Stimulated activated CD8-positive, alpha-beta memory T cell treated with anti-CD3 and anti-CD28 coated beads, Interleukin-7, amount 100 ng/mL, for 1 hour (primary cell): Measurements from ENCODE around the gene KCNN3.

ENCODE experiments used
- DNase-seq, 2 donors: peaks; one replicate each; pipeline ENCODE4 v3.0.0-alpha.2; 2020; ENCODE audit warnings: low read depth in 2 of 2

The KCNN3 gene

DNA sequence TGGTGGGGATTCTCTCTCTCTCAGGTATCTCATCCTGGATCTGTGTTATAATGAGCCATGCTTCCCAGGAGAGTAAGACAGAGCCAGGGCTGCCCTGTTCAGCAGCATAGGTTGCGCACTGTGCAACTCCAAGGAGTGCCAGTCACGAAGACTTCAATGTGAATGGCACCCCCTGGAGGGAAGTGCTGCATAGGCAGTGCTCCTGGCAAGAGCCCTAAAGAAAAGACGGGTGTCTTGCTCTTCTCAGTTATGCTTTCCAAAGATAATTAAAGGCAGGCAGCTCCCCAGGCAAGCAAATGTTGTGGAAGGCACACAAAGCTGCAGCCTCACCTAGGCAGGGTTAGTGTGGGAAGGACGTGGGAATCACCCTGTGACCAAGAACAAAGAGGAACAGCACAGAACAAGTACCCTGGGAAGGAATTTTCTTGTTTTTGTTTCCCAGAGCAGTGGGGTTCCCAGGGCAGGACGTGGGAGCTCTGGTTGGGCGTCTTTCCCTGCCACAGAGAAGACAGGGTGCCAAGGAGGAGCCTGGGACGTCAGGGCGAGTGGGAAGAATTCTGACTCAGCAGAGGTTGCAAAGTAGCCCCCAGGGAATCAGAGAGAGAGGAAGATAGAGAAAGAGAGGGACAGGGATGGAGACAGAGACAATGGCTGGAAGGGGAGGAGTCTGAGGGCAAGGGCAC, 120.9 kb downstream of the KCNN3 start:
- no peak for DNase-seq

GRCh38 chr1:154748405-154748775, 121.7 kb downstream of the KCNN3 start:
- no peak for DNase-seq

DNA sequence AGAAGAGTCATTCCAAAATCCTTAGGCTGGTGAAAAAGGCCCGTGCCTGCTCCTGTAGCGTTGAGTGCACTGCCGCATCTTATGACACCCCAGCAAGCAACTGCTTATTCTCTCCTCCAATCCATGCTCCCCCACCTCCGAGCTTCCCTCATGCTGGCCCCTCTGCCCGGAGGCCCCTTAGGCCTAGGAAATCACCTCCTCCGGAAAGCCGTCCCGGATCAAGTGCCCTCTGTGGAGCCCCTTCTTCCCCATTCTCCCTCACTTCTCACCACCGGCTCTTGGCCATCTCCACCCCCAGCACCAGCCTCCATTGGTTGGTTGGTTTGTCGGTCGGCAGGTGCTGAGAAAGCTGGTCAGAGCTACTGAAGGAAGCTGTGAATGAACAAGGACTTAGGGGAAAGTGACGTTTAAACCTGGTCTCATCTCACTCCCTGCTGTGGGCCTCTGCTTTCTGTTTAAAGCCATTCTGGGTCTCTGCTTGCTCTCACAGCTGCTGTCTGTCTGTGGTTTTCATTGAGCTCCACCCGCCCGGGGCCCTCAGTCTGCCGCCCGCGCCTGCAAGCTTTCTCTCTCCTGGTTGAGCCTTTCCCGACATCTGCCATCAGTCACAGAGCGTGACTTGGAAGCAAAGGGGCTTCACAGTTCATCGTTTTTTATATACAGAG, 122.2 kb downstream of the KCNN3 start:
- DNase-seq = no peak

- no peak for DNase-seq
Observed at GRCh38 chr1:154747380-154747739, 122.7 kb downstream of the KCNN3 start.

GRCh38 chr1:154746622-154747299, 123.3 kb downstream of the KCNN3 start:
- DNase-seq = no peak

GRCh38 chr1:154745750-154746425, 124.2 kb downstream of the KCNN3 start:
- no peak for DNase-seq

DNA sequence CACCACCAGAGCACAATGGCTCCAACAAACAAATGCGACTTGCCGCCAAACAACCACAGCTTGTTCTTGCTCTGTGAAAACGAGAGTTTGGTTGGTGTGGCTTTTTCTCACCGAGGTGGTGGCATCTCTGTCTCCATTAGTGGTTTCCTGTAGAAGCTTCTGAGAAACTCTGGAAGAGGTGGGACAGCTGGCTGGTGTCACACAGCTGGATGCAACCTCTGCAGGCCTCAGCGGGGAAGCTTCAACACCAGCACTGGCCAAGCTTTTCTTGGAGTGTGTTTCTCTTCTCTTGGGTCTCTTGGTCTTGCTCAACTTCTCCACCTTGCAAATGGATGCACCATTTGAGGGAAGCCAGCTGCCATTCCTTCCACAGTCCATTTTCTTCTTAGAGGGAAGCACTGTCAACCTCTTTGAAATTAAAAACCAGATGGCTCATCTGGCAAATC, 124.8 kb downstream of the KCNN3 start:
- DNase-seq = no peak

GRCh38 chr1:154744352-154745035, 125.6 kb downstream of the KCNN3 start:
- DNase-seq = no peak

DNA sequence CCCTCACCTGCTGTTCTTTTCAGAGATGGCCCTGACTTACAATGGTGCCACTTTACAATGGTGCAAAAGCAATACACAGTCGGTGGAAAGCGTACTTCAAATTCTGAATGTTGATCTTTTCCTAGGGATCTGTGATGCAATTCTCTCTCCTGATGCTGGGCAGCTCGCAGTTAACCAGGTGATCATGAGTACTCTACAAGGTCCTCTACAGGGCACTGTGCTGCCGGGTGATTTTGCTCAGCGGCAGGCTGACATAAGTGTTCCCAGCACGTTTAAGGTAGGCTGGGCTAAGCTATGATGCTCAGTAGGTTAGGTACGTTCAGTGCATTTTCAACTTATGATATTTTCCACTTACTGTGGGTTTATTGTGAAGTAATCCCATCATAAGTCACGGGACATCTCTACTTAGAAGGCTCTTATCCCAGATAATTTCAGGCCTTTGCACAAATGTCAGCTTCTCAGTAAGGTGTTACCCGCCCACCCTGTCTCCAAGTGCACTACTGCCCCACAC, 126.5 kb downstream of the KCNN3 start:
- DNase-seq = no peak

- DNase-seq = no peak
Observed at GRCh38 chr1:154742606-154743005, 127.5 kb downstream of the KCNN3 start.

DNA sequence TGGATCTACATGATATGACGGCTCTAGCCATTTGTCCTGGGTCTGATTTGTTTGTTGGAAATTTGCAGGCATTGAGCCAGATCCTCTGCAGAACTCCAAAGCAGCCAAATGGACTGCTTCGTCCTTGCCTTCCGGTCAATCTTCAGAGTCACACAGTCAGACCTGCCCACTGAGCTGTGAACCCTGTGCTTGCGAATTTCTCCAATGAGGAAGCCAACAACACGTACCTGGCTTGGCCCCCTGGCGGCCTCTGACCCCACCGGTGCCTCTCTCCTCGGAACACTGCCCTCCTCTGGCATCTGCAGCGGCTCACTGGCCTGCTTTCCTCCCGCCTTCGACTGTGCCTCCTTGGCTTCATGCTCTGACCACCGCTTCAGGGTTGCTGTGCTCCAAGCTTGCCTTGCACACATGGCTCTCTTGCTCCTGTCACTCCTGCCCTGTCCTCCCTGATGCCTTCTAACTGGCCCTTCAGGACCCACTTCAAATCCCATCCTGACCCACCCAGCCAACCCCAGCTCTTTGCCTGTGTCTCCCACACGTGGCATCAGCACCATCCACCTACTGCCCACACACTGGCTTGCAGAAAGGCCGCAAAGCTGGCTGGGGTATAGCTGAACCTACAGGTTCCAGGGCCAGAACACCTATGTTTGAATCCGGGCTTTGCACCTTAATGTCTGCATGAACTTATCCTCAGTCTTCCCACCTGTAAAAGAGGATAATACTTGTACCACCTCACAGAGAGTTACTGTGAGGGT, 128.2 kb downstream of the KCNN3 start:
- no peak for DNase-seq

- no peak for DNase-seq
Observed at GRCh38 chr1:154741327-154741726, 128.8 kb downstream of the KCNN3 start.

GRCh38 chr1:154739654-154740053, 130.4 kb downstream of the KCNN3 start:
- DNase-seq = no peak

DNA sequence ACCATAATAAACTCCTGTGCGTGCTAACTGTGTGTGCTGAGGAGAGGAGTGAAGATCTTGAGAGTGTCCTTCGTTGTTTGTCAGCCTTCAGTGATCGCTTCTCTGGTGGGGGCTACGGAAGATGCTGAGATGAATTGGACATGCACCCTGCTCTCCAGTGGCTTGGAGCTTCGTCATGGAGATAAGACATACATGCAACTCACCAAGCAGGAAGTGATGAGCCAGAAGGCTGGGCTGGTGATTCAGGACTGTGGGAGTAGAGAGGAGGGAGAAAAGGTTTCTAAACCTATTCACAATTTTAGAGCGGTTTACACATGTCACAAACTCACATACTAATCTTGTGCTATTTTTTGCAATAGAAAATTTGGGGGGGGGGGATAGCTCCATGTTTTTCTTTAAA, 133.2 kb downstream of the KCNN3 start:
- no peak for DNase-seq

- no peak for DNase-seq
Observed at GRCh38 chr1:154735804-154736168, 134.3 kb downstream of the KCNN3 start.

- DNase-seq = no peak
Observed at GRCh38 chr1:154735061-154735803, 134.8 kb downstream of the KCNN3 start.

- DNase-seq = no peak
Observed at GRCh38 chr1:154733621-154734020, 136.5 kb downstream of the KCNN3 start.

DNA sequence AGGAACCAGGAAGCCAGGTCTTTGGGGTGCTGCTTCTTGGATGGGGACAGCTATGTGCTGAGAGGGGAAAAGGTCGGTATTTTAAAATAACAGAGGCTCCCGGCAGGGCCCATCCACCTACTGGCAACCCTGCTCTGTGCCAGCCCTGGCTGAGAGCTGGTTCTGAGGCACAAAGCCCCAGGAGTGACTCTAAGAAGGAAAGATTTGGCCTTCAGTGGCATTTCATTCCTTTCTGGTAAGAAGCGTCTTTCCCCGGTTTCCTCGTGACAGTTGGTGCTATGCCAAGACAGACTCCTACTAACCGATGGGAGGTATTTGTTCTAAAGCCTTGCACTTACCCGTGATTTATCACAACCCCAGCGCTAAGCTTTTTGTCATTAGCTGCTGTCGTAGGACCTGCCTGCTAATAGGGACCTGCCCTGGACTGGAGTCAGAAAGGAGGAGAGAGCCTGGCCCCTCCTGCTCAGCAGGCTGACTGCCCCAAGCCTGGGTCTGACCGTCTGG, 139.0 kb downstream of the KCNN3 start:
- no peak for DNase-seq

DNA sequence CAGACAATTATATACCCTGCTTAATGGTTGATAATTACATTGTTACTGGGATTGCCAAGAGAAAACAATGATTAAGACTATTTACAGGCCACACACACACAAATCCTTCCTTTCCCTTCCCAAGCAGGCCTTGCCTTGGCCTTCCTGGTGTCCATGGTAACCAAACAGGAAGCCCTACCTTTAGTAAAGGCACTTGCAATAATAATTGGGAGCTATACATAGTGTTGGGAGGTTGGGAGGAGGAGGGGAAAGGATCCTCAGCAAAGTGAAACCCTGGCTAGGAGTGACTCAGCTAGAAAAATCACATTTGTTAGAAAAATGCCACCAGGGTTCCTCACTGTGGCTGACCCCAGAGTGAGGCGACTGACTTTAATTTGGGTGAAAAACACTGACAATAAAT, 139.8 kb downstream of the KCNN3 start:
- DNase-seq = no peak

DNA sequence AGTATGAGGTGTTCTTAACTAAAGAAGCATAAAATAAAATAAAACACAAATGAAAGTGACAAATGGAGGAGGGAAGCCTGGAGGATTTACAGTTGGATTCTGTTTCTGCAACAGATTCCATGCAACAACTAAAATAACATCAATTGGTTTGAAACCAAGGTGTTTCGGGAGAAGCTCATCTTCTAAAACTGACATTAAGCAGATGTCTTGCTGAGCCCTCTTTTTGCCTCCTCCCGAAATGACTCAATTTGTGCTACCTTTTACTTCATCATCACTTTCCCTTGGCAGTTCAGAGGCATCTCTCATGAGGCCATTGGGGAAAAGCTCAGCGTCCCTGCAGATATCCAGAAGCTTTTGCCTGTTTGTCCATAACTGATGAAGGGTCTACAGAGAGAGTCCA, 140.5 kb downstream of the KCNN3 start:
- DNase-seq = no peak
